Vagina (tissue), 2 donors: ENCODE measurements around the gene MPRIP. TPM values are rescaled to one million over a fixed set of nuclear protein-coding genes. Genes with fewer than 3 reads are reported as not detected.
A peak's percentile ranks its signal among the peaks of the same experiment; 100 is the strongest.

Experiments
- DNase-seq, 2 donors: peaks; one replicate each; pipeline ENCODE4 v3.0.0-alpha.2; 2017; ENCODE audit errors: extremely low spot score in 2 of 2
- H3K27ac ChIP-seq: fragments of 200-600 bp; sonication (generic); one replicate; pipeline ENCODE4 v1.5.1; 2019
- H3K27me3 ChIP-seq: fragments of 200-600 bp; sonication (generic); one replicate; pipeline ENCODE4 v1.5.1; 2019
- H3K36me3 ChIP-seq, 2 donors: fragments of 200-600 bp; sonication (generic); one replicate each; pipeline ENCODE4 v1.5.1; 2017 to 2019
- H3K4me1 ChIP-seq: fragments of 200-600 bp; sonication (generic); one replicate; pipeline ENCODE4 v1.5.1; 2019
- H3K4me3 ChIP-seq, 2 donors: fragments of 200-600 bp; sonication (generic); 1 replicate in 1 of 2; 2 replicates in 1 of 2; pipeline ENCODE4 v1.5.1; 2016 to 2019
- H3K9me3 ChIP-seq: fragments of 200-600 bp; sonication (generic); one replicate; pipeline ENCODE4 v1.5.1; 2019
- CTCF ChIP-seq, 3 experiments: fragments of 450-650 bp in 2 of 3; fragments of 200-600 bp in 1 of 3; sonication (generic) in 1 of 3; IDR thresholded peaks; one replicate each; pipeline ENCODE4 v1.5.1; 2017 to 2019; ENCODE audit warnings: antibody characterized with exemption in 3 of 3, mild to moderate bottlenecking in 2 of 3, moderate library complexity in 2 of 3
- POLR2A ChIP-seq, 2 donors: fragments of 450-650 bp; IDR thresholded peaks; one replicate each; pipeline ENCODE4 v1.6.1; 2017; ENCODE audit warnings: antibody characterized with exemption in 2 of 2, mild to moderate bottlenecking in 2 of 2, moderate library complexity in 2 of 2
- POLR2AphosphoS5 ChIP-seq, 2 donors: sonication (generic); formaldehyde crosslinking; IDR thresholded peaks; one replicate each; pipeline ENCODE4 v1.9.0; 2017; ENCODE audit warnings: antibody characterized with exemption in 2 of 2, mild to moderate bottlenecking in 2 of 2, low read depth in 1 of 2; ENCODE audit not compliant: insufficient read depth in 1 of 2
- intact Hi-C: fragments of 100-400 bp; cut with DNase I; formaldehyde crosslinking; loops from one replicate; pipeline ENCODE4 v1.15.1; 2023
- total RNA-seq: library from RNA; depleted of rRNA; stranded (reverse); fragments of >200 nt; gene quantifications from one replicate; pipeline ENCODE4 v1.2.3, GENCODE V29; 2016

MPRIP gene
- total RNA-seq, 1 donor from 2014 or later, result 202 TPM

- Histone ChIP-seq H3K4me1 (peaks cover 85% of the 10 kb centered on the region), H3K4me3 (no peak overlapping the region), H3K27ac (no peak overlapping the region), H3K27me3 (no peaks in the 10 kb centered on the region), H3K9me3 (no peaks in the 10 kb centered on the region), H3K36me3 (no peaks in the 10 kb centered on the region)
- intact Hi-C loops, result no loop called here
- TF ChIP-seq POLR2AphosphoS5 (IDR thresholded peaks at IDR 0.05; ENCODE audit: insufficient read depth in 1 of 2, low read depth in 1 of 2) (no peak), POLR2A (IDR thresholded peaks at IDR 0.05) (no peak)
- no peak for DNase-seq
These were observed 49.8 kb downstream of the MPRIP start for GRCh38 chr17:17091856-17092756.

- TF ChIP-seq CTCF (IDR thresholded peaks at IDR 0.05) (no peak), POLR2A (IDR thresholded peaks at IDR 0.05) (no peak), POLR2AphosphoS5 (IDR thresholded peaks at IDR 0.05; ENCODE audit: insufficient read depth in 1 of 2, low read depth in 1 of 2) (no peak)
These were observed 51.5 kb downstream of the MPRIP start for GRCh38 chr17:17093764-17094163.

GRCh38 chr17:17096438-17097178 lies 54.4 kb downstream of the MPRIP start:
- intact Hi-C loops, result no loop called here
- Histone ChIP-seq H3K4me1 (peaks cover 77% of the 10 kb centered on the region), H3K27ac (peak overlapping the region; percentile 82), H3K9me3 (no peaks in the 10 kb centered on the region), H3K36me3 (no peaks in the 10 kb centered on the region), H3K4me3 (no peak overlapping the region), H3K27me3 (no peaks in the 10 kb centered on the region)
- no peak for DNase-seq
- TF ChIP-seq CTCF (IDR thresholded peaks at IDR 0.05) (no peak), POLR2A (IDR thresholded peaks at IDR 0.05) (no peak), POLR2AphosphoS5 (IDR thresholded peaks at IDR 0.05; ENCODE audit: insufficient read depth in 1 of 2, low read depth in 1 of 2) (peak in 1 of 2 donors; percentile 31)

More at GRCh38 chr17:17093764-17094163, 51.5 kb downstream of the MPRIP start:
- H3K27me3 ChIP-seq, result no peaks in the 10 kb centered on the region
- no peak overlapping the region for H3K4me3 ChIP-seq
- no peak overlapping the region for H3K27ac ChIP-seq
- intact Hi-C loops, result no loop called here
- DNase-seq, result no peak
- H3K9me3 ChIP-seq, result no peaks in the 10 kb centered on the region
- peaks cover 85% of the 10 kb centered on the region for H3K4me1 ChIP-seq
- H3K36me3 ChIP-seq, result no peaks in the 10 kb centered on the region

GRCh38 chr17:17097763-17098345 lies 55.6 kb downstream of the MPRIP start:
- DNase-seq, result no peak
- Histone ChIP-seq H3K36me3 (no peaks in the 10 kb centered on the region), H3K9me3 (no peaks in the 10 kb centered on the region), H3K4me1 (peaks cover 77% of the 10 kb centered on the region), H3K4me3 (no peak overlapping the region), H3K27me3 (no peaks in the 10 kb centered on the region), H3K27ac (peak overlapping the region; percentile 82)
- TF ChIP-seq CTCF (IDR thresholded peaks at IDR 0.05), result no peak
- no peak for TF ChIP-seq POLR2A (IDR thresholded peaks at IDR 0.05)
- TF ChIP-seq POLR2AphosphoS5 (IDR thresholded peaks at IDR 0.05; ENCODE audit: insufficient read depth in 1 of 2, low read depth in 1 of 2), result no peak
- intact Hi-C loops, result no loop called here

- intact Hi-C loops, result no loop called here
- peaks cover 75% of the 10 kb centered on the region for H3K4me1 ChIP-seq
- TF ChIP-seq POLR2A (IDR thresholded peaks at IDR 0.05), result no peak
- TF ChIP-seq POLR2AphosphoS5 (IDR thresholded peaks at IDR 0.05; ENCODE audit: insufficient read depth in 1 of 2, low read depth in 1 of 2), result no peak
- TF ChIP-seq CTCF (IDR thresholded peaks at IDR 0.05), result no peak
- peak overlapping the region; percentile 82 for H3K27ac ChIP-seq
- H3K27me3 ChIP-seq, result no peaks in the 10 kb centered on the region
- H3K36me3 ChIP-seq, result no peaks in the 10 kb centered on the region
- no peak for DNase-seq
- H3K4me3 ChIP-seq, result no peak overlapping the region
- no peaks in the 10 kb centered on the region for H3K9me3 ChIP-seq
These were observed 56.4 kb downstream of the MPRIP start for GRCh38 chr17:17098551-17099179.
